Stomach (tissue), 4 donors: ENCODE results near the gene THOP1.

Source experiments
- EP300 ChIP-seq: sonication (generic); formaldehyde crosslinking; IDR thresholded peaks from one replicate; pipeline ENCODE4 v1.6.1; 2017; ENCODE audit warnings: antibody characterized with exemption
- POLR2A ChIP-seq, 4 donors: fragments of 450-650 bp; IDR thresholded peaks; one replicate each; pipeline ENCODE4 v1.6.1; 2016; ENCODE audit warnings: antibody characterized with exemption in 4 of 4, control low read depth in 2 of 4, mild to moderate bottlenecking in 1 of 4, moderate library complexity in 1 of 4

DNA sequence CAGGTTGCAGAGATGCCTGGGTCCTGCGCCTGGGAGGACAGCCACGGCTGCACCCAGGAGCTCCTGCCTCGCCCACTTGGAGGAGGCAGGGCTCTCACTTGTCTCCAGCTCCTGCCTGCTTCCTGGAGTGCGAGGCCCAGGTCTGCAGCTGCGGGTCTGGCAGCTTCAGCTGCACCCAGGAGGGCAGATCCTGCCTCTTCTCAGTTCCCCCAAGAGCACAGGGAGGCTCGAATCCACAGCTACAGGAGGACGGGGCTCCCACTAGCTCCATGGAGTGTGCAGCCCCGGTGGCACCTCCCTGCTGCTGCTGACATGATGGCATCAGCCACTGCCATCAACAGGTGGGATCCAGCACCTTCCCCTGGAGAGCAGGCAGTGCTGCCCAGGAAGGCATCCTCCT lies 38.8 kb downstream of the THOP1 start:
- no peak for TF ChIP-seq POLR2A (IDR thresholded peaks at IDR 0.05)
- no peak for TF ChIP-seq EP300
